Bronchial epithelial cell (primary cell): ENCODE results near the gene CCDC102A. TPM values are rescaled to one million over a fixed set of nuclear protein-coding genes. Genes with fewer than 3 reads are reported as not detected.
"Not testable (repeated sequence)": the region's sequence is repeated elsewhere in the genome, so short reads cannot be mapped to it uniquely, and the experiment has no call there.

Source experiments
- DNase-seq: peaks from one replicate; pipeline ENCODE4 v3.0.0-alpha.2; 2010; ENCODE audit warnings: low read depth
- FAIRE-seq: peaks from 2 replicates; lab custom pipeline; 2011; peaks lifted over from hg19 to GRCh38; lab: Jason Lieb, UNC
- H3K27me3 ChIP-seq: 2 replicates; pipeline ENCODE4 v1.5.1; 2011; ENCODE audit warnings: low read length; ENCODE audit not compliant: control insufficient read depth, insufficient read depth
- H3K36me3 ChIP-seq: 2 replicates; pipeline ENCODE4 v1.5.1; 2011; ENCODE audit warnings: low read length; ENCODE audit not compliant: control insufficient read depth, insufficient read depth
- H3K4me3 ChIP-seq: 2 replicates; pipeline ENCODE4 v1.5.1; 2011; ENCODE audit warnings: mild to moderate bottlenecking, low read depth, low read length, control low read depth
- total RNA-seq: library from RNA; depleted of rRNA; stranded (reverse); fragments of >200 nt; gene quantifications from 2 replicates; pipeline ENCODE4 v1.2.1, GENCODE V29; 2014
- TF ChIP-seq, protein P1 (sequence below): IDR thresholded peaks from 2 replicates; pipeline ENCODE4 v1.5.1; 2011; ENCODE audit warnings: mild to moderate bottlenecking, moderate library complexity, low read length, control low read depth, inconsistent platforms; ENCODE audit not compliant: insufficient read depth, severe bottlenecking

The CCDC102A gene
- total RNA-seq, 1 donor from 2014 or later = 2.1 TPM

DNA sequence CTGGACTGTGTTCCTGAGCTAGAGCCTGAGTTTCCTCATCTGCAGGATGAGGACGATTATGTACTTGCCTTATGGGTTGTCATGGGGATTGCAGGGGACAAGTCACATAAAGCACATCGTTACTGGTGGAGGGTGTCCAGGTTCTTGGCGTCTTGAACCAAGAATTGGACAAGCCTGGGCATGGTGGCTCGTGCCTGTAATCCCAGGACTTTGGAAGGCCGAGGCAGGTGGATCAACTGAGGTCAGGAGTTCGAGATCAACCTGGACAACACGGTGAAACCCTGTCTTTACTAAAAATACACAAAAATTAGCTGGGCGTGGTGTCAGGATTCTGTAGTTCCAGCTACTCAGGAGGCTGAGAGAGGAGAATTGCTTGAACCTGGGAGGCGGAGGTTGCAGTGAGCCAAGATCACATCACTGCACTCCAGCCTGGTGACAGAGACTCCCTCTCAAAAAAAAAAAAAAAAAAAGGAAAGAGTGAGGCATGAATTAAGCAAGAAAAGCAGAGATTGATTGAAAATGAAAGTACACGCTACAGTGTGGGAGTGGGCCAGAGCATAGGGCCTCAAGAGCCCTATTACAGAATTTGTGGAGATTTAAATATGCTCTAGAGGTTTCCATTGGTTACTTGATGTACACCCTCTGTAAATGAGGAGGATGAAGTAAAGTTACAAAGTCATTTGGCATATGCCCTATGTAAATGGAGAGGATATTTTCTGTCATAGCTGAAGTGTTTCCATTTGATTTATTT is 36.8 kb upstream of the CCDC102A start:
- FAIRE-seq = no peak
- DNase-seq = no peak
- TF ChIP-seq, protein P1, sequence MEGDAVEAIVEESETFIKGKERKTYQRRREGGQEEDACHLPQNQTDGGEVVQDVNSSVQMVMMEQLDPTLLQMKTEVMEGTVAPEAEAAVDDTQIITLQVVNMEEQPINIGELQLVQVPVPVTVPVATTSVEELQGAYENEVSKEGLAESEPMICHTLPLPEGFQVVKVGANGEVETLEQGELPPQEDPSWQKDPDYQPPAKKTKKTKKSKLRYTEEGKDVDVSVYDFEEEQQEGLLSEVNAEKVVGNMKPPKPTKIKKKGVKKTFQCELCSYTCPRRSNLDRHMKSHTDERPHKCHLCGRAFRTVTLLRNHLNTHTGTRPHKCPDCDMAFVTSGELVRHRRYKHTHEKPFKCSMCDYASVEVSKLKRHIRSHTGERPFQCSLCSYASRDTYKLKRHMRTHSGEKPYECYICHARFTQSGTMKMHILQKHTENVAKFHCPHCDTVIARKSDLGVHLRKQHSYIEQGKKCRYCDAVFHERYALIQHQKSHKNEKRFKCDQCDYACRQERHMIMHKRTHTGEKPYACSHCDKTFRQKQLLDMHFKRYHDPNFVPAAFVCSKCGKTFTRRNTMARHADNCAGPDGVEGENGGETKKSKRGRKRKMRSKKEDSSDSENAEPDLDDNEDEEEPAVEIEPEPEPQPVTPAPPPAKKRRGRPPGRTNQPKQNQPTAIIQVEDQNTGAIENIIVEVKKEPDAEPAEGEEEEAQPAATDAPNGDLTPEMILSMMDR = no peak
- Histone ChIP-seq H3K36me3 (no peaks in the 10 kb centered on the region), H3K4me3 (no peak overlapping the region), H3K27me3 (no peaks in the 10 kb centered on the region)

GRCh38 chr16:57571098-57571497 is 34.7 kb upstream of the CCDC102A start:
- FAIRE-seq = no peak
- TF ChIP-seq, protein P1 = no peak
- no peaks in the 10 kb centered on the region for H3K27me3 ChIP-seq
- no peak overlapping the region for H3K4me3 ChIP-seq
- DNase-seq = no peak
- no peaks in the 10 kb centered on the region for H3K36me3 ChIP-seq

DNA sequence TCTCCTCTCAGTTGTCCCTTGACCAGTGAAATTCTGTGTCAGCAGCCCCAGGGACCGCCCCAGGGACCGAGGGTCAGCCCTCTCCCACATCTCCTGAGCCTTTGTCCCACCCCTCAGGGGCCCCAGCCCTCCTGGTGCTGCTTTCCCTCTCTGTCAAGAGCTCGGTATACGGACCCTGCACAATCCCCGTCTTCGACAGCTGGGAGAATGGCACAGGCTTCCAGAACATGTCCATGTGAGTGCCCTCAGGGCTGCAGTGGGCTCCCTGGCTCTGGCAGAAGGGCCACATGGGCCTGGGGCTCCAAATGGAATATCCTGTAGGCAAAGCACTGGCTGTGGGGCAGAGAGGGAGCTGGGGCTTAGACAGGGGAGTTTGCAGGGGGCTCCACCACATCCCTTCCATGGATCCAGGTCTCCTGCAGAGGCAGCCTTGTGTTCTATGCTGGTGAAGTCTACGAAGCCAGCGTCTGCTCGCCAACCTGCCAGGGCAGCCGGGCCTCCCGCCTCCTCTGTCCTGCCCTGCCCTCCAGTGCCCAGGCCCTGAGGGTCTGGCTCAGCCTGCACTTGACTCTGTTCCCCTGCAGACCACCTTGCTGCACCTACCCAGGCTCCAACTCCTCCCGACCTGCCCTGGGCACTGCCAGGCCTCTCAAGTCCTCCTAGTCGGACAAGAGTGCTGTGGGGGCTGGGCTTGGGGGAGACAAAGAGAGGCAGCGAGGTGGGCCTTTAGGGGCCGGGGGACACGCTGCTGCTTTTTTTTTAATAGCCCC is 34.1 kb upstream of the CCDC102A start:
- TF ChIP-seq, protein P1 = no peak
- no peak for FAIRE-seq
- no peak for DNase-seq
- Histone ChIP-seq H3K36me3 (no peaks in the 10 kb centered on the region), H3K27me3 (no peaks in the 10 kb centered on the region), H3K4me3 (no peak overlapping the region)

GRCh38 chr16:57569306-57569946 is 33.1 kb upstream of the CCDC102A start:
- no peaks in the 10 kb centered on the region for H3K27me3 ChIP-seq
- no peak for DNase-seq
- peak; percentile 52 for FAIRE-seq
- TF ChIP-seq, protein P1 = no peak
- H3K36me3 ChIP-seq = no peaks in the 10 kb centered on the region
- no peak overlapping the region for H3K4me3 ChIP-seq

GRCh38 chr16:57568772-57569171 is 32.4 kb upstream of the CCDC102A start:
- peak; percentile 77 for FAIRE-seq
- DNase-seq = not testable (repeated sequence)

GRCh38 chr16:57568173-57568678 is 31.9 kb upstream of the CCDC102A start:
- FAIRE-seq = peak; percentile 90
- H3K36me3 ChIP-seq = no peaks in the 10 kb centered on the region
- TF ChIP-seq, protein P1 = no peak
- no peak overlapping the region for H3K4me3 ChIP-seq
- no peaks in the 10 kb centered on the region for H3K27me3 ChIP-seq
- DNase-seq = no peak

More at GRCh38 chr16:57568772-57569171, 32.4 kb upstream of the CCDC102A start:
- not testable (repeated sequence) for H3K27me3 ChIP-seq, H3K4me3 ChIP-seq, H3K36me3 ChIP-seq
